ENCODE results near the gene NDUFA7. TPM values are rescaled to one million over a fixed set of nuclear protein-coding genes. Genes with fewer than 3 reads are reported as not detected.
A peak's percentile ranks its signal among the peaks of the same experiment; 100 is the strongest.
"Not testable (repeated sequence)": the region's sequence is repeated elsewhere in the genome, so short reads cannot be mapped to it uniquely, and the experiment has no call there.

NDUFA7 gene
- total RNA-seq, 1 donor from 2014 or later = 134 TPM

DNA sequence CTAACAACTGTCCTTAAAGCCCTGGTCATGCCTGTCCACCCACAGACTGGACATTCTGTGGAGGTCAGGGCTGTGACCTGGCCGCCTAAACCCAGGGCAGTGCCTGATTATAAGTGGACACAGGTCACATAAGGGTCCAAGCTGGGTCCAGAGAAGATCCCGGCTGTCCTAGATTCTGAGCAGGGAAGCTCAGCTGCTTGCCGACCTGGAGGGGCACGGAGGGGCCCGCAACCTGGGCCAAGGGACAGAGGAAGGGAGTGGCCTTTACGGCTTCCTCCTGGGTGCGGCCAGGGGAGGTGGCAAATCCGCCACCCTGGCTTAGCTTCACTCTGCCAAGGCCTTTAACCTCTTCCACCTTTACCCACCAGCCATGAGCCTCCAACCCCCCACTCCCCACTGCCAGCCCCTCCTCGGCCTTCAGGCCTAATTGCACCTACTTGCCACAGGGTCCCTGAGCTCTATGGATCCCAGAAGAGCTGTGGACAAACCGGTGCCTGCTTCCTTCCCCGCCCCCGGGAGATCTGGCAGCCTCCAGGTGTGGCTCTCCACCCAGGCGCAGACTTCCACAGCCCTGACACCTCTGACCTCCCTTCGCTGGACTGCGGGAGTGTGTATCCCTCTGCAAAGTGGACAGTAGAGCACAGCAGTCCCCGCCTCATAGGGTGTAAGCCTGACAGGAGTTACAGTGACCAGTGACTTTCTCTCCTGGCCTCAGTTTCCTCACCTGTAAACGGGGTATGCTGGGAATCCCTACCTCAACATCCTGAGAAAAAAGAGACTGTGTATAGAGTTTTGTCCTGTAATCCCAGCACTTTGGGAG is 14.7 kb downstream of the NDUFA7 start:
- Histone ChIP-seq H3K36me3 (peaks cover 30% of the 10 kb centered on the region), H3K27me3 (ENCODE audit: low read depth) (no peaks in the 10 kb centered on the region), H3K9me3 (replicated peaks) (no peaks in the 10 kb centered on the region), H3K27ac (replicated peaks) (peak overlapping the region; percentile 85), H3K4me1 (peaks cover 63% of the 10 kb centered on the region), H3K4me3 (peak overlapping the region; percentile 77)
- no peak for DNase-seq
- intact Hi-C loops (cut with micrococcal nuclease) = no loop called here
- TF ChIP-seq, protein P1, sequence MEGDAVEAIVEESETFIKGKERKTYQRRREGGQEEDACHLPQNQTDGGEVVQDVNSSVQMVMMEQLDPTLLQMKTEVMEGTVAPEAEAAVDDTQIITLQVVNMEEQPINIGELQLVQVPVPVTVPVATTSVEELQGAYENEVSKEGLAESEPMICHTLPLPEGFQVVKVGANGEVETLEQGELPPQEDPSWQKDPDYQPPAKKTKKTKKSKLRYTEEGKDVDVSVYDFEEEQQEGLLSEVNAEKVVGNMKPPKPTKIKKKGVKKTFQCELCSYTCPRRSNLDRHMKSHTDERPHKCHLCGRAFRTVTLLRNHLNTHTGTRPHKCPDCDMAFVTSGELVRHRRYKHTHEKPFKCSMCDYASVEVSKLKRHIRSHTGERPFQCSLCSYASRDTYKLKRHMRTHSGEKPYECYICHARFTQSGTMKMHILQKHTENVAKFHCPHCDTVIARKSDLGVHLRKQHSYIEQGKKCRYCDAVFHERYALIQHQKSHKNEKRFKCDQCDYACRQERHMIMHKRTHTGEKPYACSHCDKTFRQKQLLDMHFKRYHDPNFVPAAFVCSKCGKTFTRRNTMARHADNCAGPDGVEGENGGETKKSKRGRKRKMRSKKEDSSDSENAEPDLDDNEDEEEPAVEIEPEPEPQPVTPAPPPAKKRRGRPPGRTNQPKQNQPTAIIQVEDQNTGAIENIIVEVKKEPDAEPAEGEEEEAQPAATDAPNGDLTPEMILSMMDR (IDR thresholded peaks at IDR 0.05; ENCODE audit: borderline replicate concordance) = no peak

DNA sequence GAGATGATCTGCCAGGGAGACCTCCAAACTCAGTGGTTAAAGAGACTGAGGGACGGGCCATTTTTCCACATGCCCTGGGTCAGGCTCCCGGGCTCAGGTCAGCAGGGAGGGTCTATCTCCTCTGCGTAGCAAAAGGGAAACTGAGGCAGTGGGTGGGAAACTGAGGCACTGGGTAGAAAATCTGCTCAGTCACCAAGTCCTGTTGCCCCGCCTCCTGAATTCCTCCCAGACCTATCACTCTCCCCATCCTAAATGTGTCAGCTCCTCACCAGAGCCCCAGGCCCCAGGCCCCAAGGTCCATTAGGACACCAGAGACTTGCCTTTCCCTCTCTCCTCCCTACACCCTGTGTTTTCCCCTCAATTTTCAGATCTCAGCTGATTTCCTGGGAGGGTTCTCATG is 15.4 kb downstream of the NDUFA7 start:
- peak overlapping the region; percentile 77 for H3K4me3 ChIP-seq
- peak overlapping the region; percentile 85 for H3K27ac ChIP-seq (replicated peaks)
- no peaks in the 10 kb centered on the region for H3K27me3 ChIP-seq (ENCODE audit: low read depth)
- H3K36me3 ChIP-seq = peaks cover 23% of the 10 kb centered on the region
- intact Hi-C loops (cut with micrococcal nuclease) = no loop called here
- no peak for DNase-seq
- no peaks in the 10 kb centered on the region for H3K9me3 ChIP-seq (replicated peaks)
- TF ChIP-seq, protein P1 (IDR thresholded peaks at IDR 0.05; ENCODE audit: borderline replicate concordance) = no peak
- peaks cover 60% of the 10 kb centered on the region for H3K4me1 ChIP-seq

DNA sequence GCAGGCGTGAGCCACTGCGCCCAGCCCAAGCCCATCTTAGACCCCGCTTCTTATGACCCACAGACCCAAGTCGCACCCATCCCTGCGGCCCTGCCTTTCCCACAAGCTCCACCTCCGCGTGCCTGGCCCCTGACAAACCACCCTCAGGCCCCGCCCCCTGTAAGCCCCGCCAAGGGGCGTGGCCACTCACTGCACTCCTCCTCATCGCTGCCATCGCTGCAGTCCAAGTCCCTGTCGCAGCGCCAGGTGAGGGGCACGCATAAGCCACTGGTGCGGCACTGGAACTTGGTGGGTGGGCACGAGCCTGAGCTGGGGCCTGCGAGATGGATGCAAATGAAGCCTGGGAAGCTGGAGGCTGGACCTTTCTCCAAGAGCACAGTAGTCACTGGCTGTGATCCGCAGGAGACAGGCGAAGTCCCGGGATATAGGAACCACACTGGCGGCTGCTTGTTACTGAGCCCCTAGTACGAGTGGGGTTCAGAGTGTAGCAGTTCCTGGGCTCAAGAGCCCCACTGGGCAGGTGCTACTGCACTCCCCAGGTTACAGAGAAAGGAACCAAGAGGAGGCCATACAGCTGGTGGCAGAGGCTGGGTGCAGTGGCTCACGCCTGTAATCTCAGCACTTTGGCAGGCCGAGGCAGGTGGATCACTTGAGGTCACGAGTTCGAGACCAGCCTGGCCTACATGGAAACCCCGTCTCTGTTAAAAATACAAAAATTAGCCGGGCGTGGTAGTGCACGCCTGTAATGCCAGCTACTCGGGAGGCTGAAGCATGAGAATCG is 16.1 kb downstream of the NDUFA7 start:
- no peak overlapping the region for H3K4me3 ChIP-seq
- H3K9me3 ChIP-seq (replicated peaks) = no peaks in the 10 kb centered on the region
- TF ChIP-seq, protein P1 (IDR thresholded peaks at IDR 0.05; ENCODE audit: borderline replicate concordance) = no peak
- H3K4me1 ChIP-seq = peaks cover 60% of the 10 kb centered on the region
- intact Hi-C loops (cut with micrococcal nuclease) = no loop called here
- H3K27ac ChIP-seq (replicated peaks) = no peak overlapping the region
- H3K27me3 ChIP-seq (ENCODE audit: low read depth) = no peaks in the 10 kb centered on the region
- no peak for DNase-seq
- H3K36me3 ChIP-seq = peaks cover 22% of the 10 kb centered on the region

DNA sequence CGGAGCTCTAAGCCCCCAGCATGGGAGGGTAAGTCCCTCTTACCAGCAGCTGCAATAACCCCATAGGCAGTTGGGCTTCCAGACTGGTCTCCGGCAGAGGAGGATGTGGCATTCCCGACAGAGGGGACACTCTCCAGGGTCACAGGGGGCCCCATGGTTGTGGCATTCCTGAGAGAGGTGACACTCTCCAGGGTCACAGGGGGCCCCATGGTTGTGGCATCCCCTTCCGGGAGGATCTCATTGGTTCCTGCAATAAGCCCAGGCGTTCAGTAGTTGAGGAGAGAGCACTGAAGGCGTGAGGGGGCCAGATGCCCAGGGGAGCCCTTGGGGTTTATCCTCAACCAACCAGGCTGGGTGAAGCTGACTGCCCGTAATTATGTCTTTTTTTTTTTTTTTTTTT is 18.4 kb downstream of the NDUFA7 start:
- TF ChIP-seq, protein P1 (IDR thresholded peaks at IDR 0.05; ENCODE audit: borderline replicate concordance) = no peak
- no peaks in the 10 kb centered on the region for H3K27me3 ChIP-seq (ENCODE audit: low read depth)
- no peak for DNase-seq
- intact Hi-C loops (cut with micrococcal nuclease) = no loop called here
- H3K4me3 ChIP-seq = no peak overlapping the region
- H3K4me1 ChIP-seq = peaks cover 40% of the 10 kb centered on the region
- peaks cover 13% of the 10 kb centered on the region for H3K36me3 ChIP-seq
- H3K27ac ChIP-seq (replicated peaks) = peak overlapping the region; percentile 48
- no peaks in the 10 kb centered on the region for H3K9me3 ChIP-seq (replicated peaks)

DNA sequence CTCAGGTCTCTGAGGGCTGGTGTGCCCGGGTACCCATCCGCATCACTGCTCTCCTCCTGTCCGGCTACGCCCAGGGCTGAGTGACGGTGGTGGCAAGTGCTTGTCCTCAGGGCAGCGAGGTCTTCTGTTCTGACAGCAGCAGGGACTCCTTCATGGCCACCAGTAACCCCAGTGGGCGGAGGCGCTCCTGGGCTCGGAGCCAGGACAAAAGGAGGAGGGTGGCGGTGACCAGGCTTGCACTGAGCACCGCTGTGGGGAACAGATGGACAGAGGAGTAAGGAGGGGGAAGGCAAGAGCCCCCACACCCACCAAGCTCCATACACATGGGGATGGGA is 18.9 kb downstream of the NDUFA7 start:
- Histone ChIP-seq H3K27ac (replicated peaks) (peak overlapping the region; percentile 51), H3K36me3 (peaks cover 13% of the 10 kb centered on the region), H3K4me1 (peaks cover 36% of the 10 kb centered on the region), H3K27me3 (ENCODE audit: low read depth) (no peaks in the 10 kb centered on the region), H3K4me3 (no peak overlapping the region), H3K9me3 (replicated peaks) (no peaks in the 10 kb centered on the region)
- intact Hi-C loops (cut with micrococcal nuclease) = no loop called here
- TF ChIP-seq, protein P1 (IDR thresholded peaks at IDR 0.05; ENCODE audit: borderline replicate concordance) = no peak
- peak; percentile 79 for DNase-seq

DNA sequence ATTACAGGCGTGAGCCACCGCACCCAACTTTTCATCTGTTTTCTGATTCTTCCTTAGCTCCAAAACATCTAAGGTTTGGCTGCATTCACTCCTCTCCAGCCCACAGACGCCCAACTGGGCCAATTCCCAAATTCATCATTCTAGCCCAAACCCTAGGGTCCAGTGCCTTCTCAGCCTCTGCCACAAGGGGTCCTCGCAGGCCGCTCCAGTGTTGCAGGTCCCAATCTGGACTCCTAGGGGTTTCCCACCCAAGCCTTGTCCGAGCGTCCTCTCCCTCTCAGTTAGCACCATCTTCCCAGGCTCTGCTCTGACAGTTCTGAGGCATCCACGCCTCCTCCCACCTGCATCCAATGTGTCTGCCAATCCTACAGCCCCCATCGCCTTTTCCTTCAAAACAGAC is 29.8 kb downstream of the NDUFA7 start:
- H3K4me3 ChIP-seq; H3K36me3 ChIP-seq; DNase-seq; H3K9me3 ChIP-seq (replicated peaks); intact Hi-C loops (cut with micrococcal nuclease); H3K27me3 ChIP-seq (ENCODE audit: low read depth); H3K4me1 ChIP-seq; H3K27ac ChIP-seq (replicated peaks): not testable (repeated sequence)

DNA sequence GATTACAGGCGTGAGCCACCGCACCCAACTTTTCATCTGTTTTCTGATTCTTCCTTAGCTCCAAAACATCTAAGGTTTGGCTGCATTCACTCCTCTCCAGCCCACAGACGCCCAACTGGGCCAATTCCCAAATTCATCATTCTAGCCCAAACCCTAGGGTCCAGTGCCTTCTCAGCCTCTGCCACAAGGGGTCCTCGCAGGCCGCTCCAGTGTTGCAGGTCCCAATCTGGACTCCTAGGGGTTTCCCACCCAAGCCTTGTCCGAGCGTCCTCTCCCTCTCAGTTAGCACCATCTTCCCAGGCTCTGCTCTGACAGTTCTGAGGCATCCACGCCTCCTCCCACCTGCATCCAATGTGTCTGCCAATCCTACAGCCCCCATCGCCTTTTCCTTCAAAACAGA is 44.7 kb downstream of the NDUFA7 start:
- H3K4me1 ChIP-seq; DNase-seq; H3K27me3 ChIP-seq (ENCODE audit: low read depth); H3K4me3 ChIP-seq; H3K27ac ChIP-seq (replicated peaks); H3K9me3 ChIP-seq (replicated peaks); H3K36me3 ChIP-seq; intact Hi-C loops (cut with micrococcal nuclease): not testable (repeated sequence)

Measured in left ventricle myocardium inferior (tissue), 1 donor.